Left ventricle myocardium superior (tissue), 1 donor: Measurements from ENCODE around the gene OSTF1. TPM values are rescaled to one million over a fixed set of nuclear protein-coding genes. Genes with fewer than 3 reads are reported as not detected.

Source experiments
- ATAC-seq: fragments of 200-7000 bp; cut with Tn5 transposase; one replicate; pipeline ENCODE4 v1.9.1; 2020; ENCODE audit warnings: mild to moderate bottlenecking, moderate library complexity
- DNase-seq: peaks from one replicate; pipeline ENCODE4 v3.0.0-alpha.2; 2020
- intact Hi-C: fragments of 100-400 bp; cut with micrococcal nuclease; formaldehyde crosslinking; loops from one replicate; pipeline ENCODE4 v1.11.0; 2022
- total RNA-seq: library from RNA; stranded (reverse); fragmentation: NEBNext Ultra II Directional; extraction: Animal tissue kit (Norgen Biotek cat#: 25700); gene quantifications from one replicate; pipeline ENCODE4 v1.2.1, GENCODE V29; 2021
- donor health status: DM: no; HTN: yes; CAD: no; lungs with severe emphysema.

OSTF1 gene
- total RNA-seq, 1 donor from 2014 or later, result 21.6 TPM

DNA sequence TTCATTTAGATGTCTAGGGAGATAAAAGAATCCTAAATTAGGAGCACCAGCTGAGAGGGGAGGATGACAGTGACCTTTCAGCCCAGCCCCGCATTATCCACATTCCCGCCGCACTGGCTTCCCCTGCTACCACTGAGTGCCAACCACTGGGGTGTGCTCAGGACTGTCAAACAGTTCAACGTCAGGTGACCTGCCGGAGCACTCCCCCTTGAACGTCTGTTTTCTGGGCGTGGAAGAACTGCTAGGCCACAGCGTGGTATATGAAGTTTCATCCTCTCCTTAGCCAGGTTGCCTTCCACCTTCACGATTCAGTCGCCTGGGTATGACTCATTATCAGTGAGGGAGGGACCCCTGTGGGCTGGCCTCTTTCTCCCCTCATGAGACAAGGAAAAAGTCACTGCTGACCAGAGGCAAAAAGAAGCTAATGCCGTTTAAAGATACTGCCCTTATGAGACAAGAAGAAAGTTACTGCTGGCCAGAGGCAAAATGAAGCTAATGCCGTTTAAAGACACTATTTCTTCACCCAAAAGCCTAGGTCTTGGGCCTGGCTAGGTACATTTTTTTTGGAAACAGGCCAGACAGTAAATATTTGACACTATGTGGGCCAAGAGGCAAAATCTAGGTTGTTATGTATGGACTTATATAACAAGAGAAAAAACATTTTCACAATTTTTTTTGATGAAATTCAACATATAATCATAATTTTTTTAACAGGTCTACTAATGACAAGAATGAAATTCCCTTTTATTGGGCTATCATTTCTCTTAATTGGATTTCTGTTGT, 4.9 kb upstream of the OSTF1 start:
- peak; percentile 51 for DNase-seq
- ATAC-seq, result peak; percentile 37
- intact Hi-C loops, result no loop called here

DNA sequence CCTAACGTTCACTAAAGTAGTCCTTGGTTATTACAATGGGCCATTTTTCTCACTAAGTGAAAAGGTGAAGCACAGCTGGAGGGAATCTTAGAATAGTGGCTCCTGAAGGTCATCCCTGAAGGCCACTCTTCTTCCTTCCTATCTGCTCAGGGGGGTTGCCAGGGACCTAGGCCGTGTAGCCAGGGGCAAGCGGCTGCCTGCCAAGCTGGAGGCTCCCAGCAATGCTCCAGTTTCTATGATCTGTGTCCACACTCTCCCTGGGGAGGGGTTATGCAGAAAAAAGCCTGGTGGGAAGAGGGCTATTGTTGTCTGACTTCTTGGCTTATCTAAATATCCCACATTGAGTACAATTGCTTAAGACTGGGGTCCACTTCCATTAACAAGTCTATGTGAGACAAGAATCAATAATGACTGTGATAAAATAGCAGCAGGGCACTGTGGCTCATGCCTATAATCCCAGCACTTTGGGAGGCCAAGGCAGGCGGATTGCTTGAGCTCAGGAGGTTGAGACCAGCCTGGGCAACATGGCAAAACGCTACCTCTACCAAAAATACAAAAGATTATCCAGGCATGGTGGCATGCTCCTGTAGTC, 4.1 kb upstream of the OSTF1 start:
- DNase-seq (no peak), ATAC-seq (no peak)
- intact Hi-C loops, result no loop called here

DNA sequence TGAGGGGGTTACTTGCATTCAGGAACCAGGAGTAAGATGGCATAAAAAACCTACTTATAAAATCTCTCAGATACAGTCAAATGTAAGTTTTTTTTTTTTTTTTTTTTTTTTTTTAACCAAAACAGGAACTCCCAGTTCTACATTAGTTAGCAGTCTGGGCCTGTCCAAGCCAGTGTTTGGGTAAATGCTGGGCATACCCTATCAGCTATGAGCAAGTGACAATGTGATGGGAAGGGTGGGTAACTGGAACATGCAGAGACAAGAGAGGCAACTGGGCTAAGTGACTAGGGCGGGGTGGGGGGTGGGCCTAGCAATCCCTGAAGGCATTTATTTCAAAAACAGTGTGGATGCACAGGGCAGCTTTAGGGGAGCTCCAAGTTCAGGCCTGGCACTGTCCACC, 2.7 kb upstream of the OSTF1 start:
- intact Hi-C loops, result no loop called here
- DNase-seq (no peak), ATAC-seq (no peak)

DNA sequence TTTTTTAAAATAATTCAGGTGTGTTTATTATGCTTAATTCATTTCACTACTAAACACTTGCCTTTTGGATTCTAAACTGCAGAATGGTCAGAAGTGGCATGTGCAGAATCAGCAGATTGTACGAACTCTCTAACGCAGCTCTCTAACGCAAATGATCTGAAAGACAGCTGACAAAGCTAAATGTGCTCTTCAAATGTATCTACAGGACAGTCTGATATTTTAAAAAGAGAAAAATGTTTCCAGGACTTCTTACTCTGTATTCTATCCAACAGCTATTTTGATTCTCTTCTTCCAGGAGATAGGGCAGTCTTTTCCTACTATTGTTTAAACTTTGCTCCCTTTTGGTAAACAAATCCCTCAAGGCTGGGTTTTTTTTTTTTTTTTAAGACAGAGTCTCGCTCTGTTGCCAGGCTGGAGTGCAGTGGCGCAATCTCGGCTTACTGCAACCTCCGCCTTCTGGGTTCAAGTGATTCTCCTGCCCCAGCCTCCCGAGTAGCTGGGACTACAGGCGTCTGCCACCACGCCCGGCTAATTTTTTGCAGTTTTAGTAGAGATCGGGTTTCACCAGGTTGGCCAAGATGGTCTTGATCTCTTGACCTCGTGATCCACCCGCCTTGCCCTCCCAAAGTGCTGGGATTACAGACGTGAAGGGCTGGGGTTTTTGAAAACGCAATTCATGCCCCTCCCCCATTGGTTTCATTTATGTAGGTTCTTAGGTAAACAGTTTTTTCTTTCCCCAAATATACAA, 1.6 kb upstream of the OSTF1 start:
- no peak for ATAC-seq
- peak; percentile 33 for DNase-seq
- intact Hi-C loops, result no loop called here

DNA sequence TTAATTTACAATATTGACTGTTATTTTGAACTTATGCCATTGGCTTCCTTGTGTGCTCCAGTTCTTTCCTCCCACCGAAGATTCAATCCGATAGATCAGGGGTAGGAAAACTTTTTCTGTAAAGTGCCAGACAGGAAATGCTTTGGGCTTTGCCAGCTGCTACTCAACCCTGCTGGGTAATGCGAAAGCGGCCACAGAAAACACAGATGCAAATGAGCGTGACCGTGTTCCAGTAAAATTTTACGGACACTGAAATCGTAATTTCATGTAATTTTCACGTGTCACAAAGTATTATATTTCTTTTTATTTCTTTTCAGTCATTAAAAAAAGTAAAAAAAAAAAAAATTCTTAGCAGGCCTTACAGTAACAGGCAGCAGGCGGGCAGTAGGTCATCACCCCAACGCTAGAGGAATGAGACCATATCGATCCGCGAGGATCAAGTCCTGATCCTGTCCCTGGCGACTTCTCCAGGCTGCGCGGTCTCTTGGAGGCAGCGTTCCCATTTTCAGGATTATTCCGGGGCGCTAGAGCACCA, 958 bp upstream of the OSTF1 start:
- DNase-seq (no peak), ATAC-seq (no peak)
- intact Hi-C loops, result no loop called here

DNA sequence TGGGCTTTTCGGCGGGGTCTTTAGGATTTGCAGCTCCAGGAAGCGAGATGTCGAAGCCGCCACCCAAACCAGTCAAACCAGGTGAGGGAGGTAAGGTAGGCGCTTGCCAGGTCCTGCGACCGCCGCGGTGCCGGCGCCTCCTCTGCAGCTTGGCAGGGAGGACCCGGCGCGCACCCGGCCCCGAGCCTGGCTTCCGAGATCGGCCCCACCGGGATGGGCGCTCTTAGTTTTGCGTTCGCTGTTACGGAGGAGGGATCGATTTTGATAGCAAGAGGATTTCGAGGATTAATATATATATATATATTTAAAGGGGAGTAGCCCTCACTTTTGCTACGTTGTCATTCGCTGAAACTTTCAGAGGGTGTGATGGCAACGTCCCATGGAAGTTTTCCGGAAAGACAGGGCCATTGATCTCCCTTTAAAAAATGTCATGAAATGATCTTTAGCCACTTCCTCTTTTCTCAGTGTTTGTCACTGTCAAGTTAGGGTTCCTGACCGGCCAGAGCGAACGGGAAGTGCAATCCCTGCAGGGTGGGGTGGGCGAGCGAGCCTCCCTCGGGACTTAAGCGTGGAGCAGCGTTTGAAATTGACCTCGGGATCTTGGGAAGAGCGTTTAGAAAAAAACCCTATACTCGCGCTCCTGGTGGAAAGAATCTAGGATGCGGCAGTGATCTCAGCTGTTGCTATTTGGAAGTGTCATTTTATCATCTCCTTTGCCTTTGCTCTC, 495 bp downstream of the OSTF1 start:
- peak; percentile 77 for DNase-seq
- ATAC-seq, result peak; percentile 34
- intact Hi-C loops, result no loop called here

DNA sequence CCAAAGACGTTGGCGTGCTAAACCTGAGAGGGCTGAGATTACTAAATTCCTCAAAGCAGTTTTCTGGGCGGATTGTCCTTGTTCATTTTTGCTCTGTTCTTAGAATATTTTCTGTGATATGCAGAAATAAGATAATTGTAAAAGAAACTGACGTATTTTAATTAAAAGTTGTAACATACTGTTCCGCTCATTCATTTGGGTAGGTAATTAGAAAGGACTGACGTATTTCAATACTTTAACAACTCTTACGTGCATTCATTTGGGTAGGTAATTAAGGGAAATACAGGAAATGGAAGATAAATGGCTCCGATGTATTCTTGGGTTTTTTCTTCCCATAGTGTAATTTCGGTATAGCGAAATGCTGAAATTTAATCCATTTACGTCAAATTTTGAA, 1.1 kb downstream of the OSTF1 start:
- ATAC-seq, result no peak

DNA sequence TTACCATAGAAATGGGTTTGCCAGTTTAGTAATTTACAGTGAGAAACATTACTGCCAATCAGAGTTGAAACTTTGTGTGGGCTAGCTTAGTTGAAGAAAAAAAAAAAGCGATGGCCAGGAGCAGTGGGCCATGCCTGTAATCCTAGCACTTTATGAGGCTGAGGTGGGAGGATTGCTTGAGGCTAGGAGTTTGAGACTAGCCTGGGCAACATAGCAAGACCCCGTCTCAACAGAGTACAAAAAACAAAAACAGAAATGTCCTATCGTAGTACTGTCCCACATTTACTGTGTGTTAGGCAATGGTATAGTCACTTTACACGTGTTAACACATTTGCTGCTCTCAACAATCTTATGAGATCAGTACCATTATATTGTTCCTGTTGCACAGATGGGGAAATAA, 2.3 kb downstream of the OSTF1 start:
- DNase-seq (no peak), ATAC-seq (no peak)
- intact Hi-C loops, result no loop called here

More for the DNA sequence above, 1.1 kb downstream of the OSTF1 start:
- no peak for DNase-seq
- intact Hi-C loops, result no loop called here

DNA sequence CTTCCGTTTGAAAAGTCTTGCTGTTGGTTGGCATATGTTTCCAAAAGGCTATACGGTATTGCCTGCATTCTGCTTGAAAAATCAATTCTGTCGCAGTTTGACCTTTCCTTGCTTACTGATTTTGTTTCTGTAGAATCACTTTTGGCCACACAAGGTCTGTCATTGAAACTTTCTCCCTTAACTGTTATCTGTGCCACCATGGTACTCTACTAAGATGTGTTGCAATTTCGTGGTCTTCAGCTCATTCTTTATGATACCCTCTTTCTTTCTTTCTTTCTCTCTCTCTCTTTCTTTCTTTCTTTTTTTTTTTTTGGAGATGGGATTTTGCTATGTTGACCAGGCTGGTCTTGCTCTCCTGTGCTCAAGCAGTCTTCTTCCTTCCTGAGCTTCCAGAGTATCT, 4.5 kb downstream of the OSTF1 start:
- DNase-seq, result no peak
- no peak for ATAC-seq
- intact Hi-C loops, result no loop called here

DNA sequence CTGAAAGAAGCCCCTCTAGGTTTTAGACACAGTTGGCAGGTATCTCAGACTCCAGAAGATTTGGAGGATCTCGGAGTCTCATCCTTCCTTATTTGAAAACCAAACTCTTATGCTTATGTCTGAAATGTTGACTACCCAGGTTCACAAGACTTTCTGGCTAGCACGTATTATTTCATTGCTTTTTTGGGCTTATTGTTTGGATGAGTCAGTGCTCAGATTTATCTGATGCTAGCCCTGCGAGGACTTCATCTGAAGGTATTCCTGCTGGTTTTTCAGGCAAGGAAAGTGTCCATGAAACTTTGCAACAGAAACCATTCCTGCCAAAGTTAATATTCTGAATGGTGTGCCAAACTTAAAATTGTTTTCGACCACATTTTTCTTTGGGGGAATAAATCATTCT, 8.5 kb downstream of the OSTF1 start:
- DNase-seq (no peak), ATAC-seq (no peak)
- intact Hi-C loops, result no loop called here

DNA sequence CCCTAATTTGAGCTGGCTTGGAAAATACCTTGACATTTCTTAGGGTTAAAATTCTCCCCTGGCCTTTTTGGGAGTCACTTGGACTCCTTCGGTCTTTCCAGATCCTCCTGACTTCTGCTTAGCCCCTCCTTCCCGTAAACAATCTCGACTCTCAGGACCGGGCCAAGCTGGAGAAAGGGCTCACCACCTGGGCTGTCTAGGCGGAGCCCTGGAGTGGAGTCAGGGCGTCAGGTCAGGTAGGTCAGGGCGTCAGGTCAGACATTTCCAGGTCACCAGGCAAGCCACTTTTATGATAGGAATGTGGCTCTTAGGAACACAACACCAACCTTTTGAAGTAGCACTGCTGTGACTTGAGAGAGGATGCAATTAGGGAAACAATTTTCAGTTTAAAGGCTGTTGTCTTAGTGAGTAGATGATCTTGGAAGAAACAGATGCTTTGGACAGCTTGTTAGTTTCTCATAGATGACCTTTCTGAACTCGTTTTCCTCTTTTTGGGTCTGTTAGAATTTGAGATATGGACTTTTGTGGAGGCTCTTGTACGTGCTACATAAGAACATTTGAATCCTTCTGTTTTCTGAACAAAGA, 12.8 kb downstream of the OSTF1 start:
- DNase-seq (no peak), ATAC-seq (no peak)
- intact Hi-C loops, result no loop called here

DNA sequence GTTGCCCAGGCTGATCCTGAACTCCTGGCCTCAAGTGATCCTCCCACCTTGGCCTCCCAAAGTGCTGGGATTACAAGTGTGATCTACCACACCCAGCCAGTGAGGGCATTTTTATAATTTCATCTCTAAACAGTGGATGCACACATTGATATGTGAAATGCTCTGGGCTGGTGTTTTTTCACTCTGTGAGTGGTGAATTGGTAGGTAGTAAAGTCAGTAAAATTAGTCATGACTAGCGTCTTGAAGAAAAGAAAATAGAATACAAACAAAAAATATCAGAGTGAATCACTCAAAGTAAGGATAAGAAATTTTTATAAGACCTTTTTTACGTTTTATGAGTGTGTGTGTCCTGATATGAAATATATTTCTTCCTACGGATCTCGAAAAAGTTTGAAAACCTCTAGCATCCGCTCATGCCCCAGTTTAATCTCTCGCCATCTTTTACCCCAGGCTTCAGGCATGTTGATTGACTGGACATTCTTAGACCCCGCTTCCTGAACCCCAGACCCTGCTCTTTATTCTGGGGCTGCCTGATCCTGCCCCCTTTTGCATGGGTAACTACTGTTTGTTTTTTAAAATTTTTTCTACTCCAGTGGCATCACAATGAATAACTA, 14.0 kb downstream of the OSTF1 start:
- DNase-seq (no peak), ATAC-seq (no peak)
- intact Hi-C loops, result no loop called here

DNA sequence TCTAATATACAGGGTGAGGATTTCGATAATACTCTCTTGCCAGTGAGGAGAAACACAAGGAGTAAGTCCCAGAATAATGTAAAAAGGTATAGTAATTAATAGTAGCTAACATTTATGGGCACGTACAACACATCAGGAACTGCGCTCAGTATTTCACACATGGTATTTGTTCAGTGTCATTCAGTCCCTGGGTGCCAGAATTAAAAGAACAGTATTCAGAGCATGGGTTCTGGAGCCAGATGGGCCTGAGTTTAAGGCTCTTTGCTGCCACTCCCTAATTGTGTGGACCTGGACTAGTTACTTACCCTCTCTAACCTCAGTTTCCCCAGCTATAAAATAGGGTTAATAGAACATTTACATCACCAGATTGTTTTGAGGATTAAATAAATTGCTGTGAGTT, 16.3 kb downstream of the OSTF1 start:
- intact Hi-C loops, result no loop called here

DNA sequence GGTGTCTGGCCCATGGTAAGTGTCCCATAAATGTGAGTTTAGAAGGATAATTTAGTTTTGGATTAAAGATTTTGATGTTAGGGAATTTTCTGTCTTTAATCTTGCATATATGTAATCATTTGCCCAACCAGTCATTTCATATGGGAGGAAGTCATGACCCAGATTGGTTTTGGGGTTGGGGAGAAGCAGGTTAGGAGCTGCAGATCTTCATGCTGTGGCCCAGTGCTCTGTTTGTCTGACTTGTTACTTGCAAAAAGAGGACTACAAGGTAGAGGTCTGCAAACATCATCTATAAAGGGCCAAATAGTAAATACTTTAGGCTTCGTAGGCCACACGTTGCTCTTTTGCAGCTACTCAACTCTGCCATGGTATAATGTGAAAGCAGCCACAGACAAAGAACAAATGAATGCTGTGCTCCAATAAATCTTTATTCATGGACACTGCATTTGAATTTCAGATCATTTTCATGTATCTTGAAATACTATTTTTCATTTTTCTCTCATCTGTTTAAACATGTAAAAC, 16.8 kb downstream of the OSTF1 start:
- DNase-seq (no peak), ATAC-seq (no peak)
- intact Hi-C loops, result no loop called here

More for the DNA sequence above, 16.3 kb downstream of the OSTF1 start:
- DNase-seq (no peak), ATAC-seq (no peak)

DNA sequence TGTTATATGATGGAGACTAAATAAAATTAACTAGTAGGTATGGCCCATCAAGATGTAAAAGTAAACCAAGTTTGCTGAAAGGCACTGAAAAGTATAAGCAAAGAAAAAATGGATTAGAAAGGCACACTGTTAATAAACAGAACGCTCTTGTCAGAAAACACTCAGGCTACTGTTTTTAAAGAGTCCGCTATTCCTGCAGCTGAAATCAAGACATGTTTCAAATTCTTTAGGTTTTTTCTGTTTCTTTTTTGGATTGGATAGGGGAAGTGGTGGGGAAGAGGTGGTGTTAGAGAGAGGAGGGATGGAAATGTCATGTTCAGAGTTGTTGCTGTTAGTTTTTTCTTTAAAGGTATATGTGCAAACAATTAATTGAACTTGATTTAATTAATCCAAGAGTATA, 17.5 kb downstream of the OSTF1 start:
- intact Hi-C loops, result no loop called here
- DNase-seq (no peak), ATAC-seq (no peak)

DNA sequence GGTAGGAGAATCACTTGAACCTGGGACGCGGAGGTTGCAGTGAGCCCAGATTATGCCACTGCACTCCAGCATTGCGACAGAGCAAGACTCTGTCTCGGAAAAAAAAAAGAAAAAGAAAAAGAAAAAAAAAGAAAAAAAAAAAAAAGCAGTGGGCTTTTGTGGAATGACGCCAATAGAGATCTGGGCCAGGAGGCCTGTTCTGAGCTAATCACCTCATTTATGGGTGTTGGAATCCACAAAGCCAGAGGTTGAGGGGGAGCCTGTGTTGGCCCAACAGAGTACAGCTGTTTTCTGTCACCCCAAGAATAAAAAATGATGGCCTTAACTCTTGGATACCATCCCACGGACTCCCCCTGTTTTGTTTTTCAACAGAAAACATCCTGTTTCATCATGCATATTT, 18.5 kb downstream of the OSTF1 start:
- peak; percentile 66 for ATAC-seq
- no peak for DNase-seq
- intact Hi-C loops, result no loop called here

DNA sequence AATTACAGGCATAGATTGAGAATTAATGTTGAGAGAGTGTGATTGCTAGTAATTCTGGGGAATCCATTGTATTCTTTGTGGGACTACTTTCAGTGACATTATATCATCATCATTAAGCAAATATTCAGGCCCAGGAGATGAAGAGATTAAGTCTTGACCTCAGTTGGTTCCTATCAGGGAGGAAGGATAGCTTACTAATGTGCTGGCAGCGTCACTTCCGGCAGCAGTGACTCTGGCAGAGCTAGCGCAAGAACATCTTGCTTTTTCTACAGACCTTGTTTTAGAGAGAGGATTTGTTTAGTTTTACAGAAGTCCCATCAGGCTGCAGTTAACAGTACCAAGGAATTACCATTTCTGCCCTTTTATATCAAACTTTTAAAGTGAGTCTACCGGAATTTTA, 20.3 kb downstream of the OSTF1 start:
- ATAC-seq (peak; percentile 73), DNase-seq (peak; percentile 61)
- intact Hi-C loops, result no loop called here

DNA sequence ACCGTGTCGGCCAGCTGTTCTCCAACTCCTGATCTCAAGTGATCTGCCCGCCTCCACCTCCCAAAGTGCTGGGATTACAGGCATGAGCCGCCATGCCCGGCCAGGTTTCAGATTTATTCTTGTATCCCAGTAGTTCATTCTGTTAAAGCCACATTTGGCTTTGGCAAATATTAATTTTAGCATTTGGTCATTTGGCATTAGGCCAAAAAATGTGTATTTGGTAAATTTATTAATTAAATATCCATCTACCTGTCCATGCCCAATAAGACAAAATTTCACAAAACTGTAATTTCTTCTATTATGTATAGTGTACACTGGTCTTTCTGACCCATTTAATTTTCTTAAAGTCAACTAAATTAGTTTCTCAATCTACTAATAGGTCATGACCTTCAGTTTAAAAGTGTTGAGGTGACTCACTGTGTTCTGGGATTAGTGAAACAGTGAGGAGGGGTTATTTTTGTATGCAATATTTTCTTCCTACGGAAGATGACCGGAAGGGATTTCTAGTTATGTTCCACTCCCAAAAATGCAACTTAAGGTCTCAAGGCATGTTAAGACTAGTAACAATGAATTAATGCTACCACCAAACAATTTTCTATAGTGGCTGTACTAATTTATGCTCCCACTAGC, 21.0 kb downstream of the OSTF1 start:
- ATAC-seq (no peak), DNase-seq (no peak)
- intact Hi-C loops, result no loop called here
